HepG2 (cell line): ENCODE measurements around the gene KRTAP5-8. TPM values are rescaled to one million over a fixed set of nuclear protein-coding genes. Genes with fewer than 3 reads are reported as not detected.

ENCODE experiments used
- ASH2L ChIP-seq: fragments of 300-600, 200-600 bp; sonication (generic); IDR thresholded peaks from 2 replicates; pipeline ENCODE4 v1.7.0; 2017; ENCODE audit warnings: low read depth, mild to moderate bottlenecking, moderate library complexity, mixed read lengths, low read length; ENCODE audit not compliant: insufficient read length
- BCL6 ChIP-seq: IDR thresholded peaks from 2 replicates; pipeline ENCODE4 v1.6.1; 2016; ENCODE audit warnings: missing genetic modification reagents, missing compliant biosample characterization
- CAMTA2 ChIP-seq: sonication (generic); formaldehyde crosslinking; IDR thresholded peaks from 2 replicates; pipeline ENCODE4 v1.4.0; 2020; ENCODE audit warnings: mild to moderate bottlenecking, missing genetic modification reagents, borderline replicate concordance
- CREB1 ChIP-seq, 2 experiments: fragments of 450-650 bp in 1 of 2; IDR thresholded peaks; 2 replicates each; pipeline ENCODE4 v1.6.1; 2016 to 2017; ENCODE audit warnings: control low read depth in 1 of 2, mild to moderate bottlenecking in 1 of 2, missing compliant biosample characterization in 1 of 2, missing genetic modification characterization in 1 of 2
- DPF2 ChIP-seq: sonication (generic); formaldehyde crosslinking; IDR thresholded peaks from 2 replicates; pipeline ENCODE4 v1.4.0; 2020; ENCODE audit warnings: mild to moderate bottlenecking, low read depth, missing genetic modification reagents, borderline replicate concordance
- FIP1L1 ChIP-seq: fragments of 200-400 bp; formaldehyde crosslinking; IDR thresholded peaks from 2 replicates; pipeline ENCODE4 v1.6.1; 2018; ENCODE audit warnings: low read depth, mild to moderate bottlenecking, low read length, moderate library complexity, borderline replicate concordance; ENCODE audit not compliant: insufficient read depth
- GFI1 ChIP-seq: sonication (generic); formaldehyde crosslinking; IDR thresholded peaks from 2 replicates; pipeline ENCODE4 v1.5.0; 2020; ENCODE audit warnings: missing genetic modification reagents, mild to moderate bottlenecking, borderline replicate concordance
- HES4 ChIP-seq: sonication (generic); formaldehyde crosslinking; IDR thresholded peaks from 2 replicates; pipeline ENCODE4 v1.9.0; 2021; ENCODE audit warnings: mild to moderate bottlenecking, missing genetic modification reagents, borderline replicate concordance
- HNF4A ChIP-seq: sonication (generic); formaldehyde crosslinking; IDR thresholded peaks from 2 replicates; pipeline ENCODE4 v1.4.0; 2020; ENCODE audit warnings: missing genetic modification reagents
- HNRNPK ChIP-seq: fragments of 200-400 bp; formaldehyde crosslinking; IDR thresholded peaks from 2 replicates; pipeline ENCODE4 v1.6.1; 2018; ENCODE audit warnings: low read length, low read depth, moderate library complexity, mild to moderate bottlenecking; ENCODE audit not compliant: poor library complexity, severe bottlenecking
- MBNL3 ChIP-seq: fragments of 250-450 bp; sonication (Bioruptor Pico); conservative IDR thresholded peaks from 2 replicates; pipeline ENCODE4 v1.8.0; 2022; ENCODE audit warnings: mild to moderate bottlenecking, inconsistent platforms
- MEIS1 ChIP-seq: sonication (generic); formaldehyde crosslinking; IDR thresholded peaks from 2 replicates; pipeline ENCODE4 v1.9.0; 2021; ENCODE audit warnings: mild to moderate bottlenecking, missing genetic modification reagents, moderate library complexity, borderline replicate concordance
- MTF2 ChIP-seq: sonication (generic); formaldehyde crosslinking; IDR thresholded peaks from 2 replicates; pipeline ENCODE4 v1.5.0; 2020; ENCODE audit warnings: missing genetic modification reagents, borderline replicate concordance
- NFIC ChIP-seq: IDR thresholded peaks from 2 replicates; pipeline ENCODE4 v1.6.1; 2012; ENCODE audit warnings: mild to moderate bottlenecking, low read length, inconsistent platforms
- NFKBIZ ChIP-seq: IDR thresholded peaks from 2 replicates; pipeline ENCODE4 v1.6.1; 2018; ENCODE audit warnings: missing genetic modification reagents, missing compliant biosample characterization
- NR2F6 ChIP-seq, 2 experiments: IDR thresholded peaks; 2 replicates each; pipeline ENCODE4 v1.6.1; 2016; ENCODE audit warnings: antibody characterized with exemption in 1 of 2, mild to moderate bottlenecking in 1 of 2
- SMC3 ChIP-seq: IDR thresholded peaks from 2 replicates; pipeline ENCODE4 v1.6.1; 2011; ENCODE audit warnings: low read length, improper control_type of control experiment
- SP1 ChIP-seq, 2 experiments: fragments of 450-650 bp in 1 of 2; sonication (generic) in 1 of 2; formaldehyde crosslinking in 1 of 2; IDR thresholded peaks; 2 replicates each; pipeline versions ENCODE4 v1.4.0 to v1.6.1; 2016 to 2020; ENCODE audit warnings: missing genetic modification reagents in 1 of 2
- TCF7L2 ChIP-seq: IDR thresholded peaks from 2 replicates; pipeline ENCODE4 v1.6.1; 2011; ENCODE audit warnings: mild to moderate bottlenecking, low read depth, low read length, moderate library complexity
- ZMYM2 ChIP-seq: sonication (generic); formaldehyde crosslinking; IDR thresholded peaks from 2 replicates; pipeline ENCODE4 v1.8.0; 2022; ENCODE audit warnings: mild to moderate bottlenecking, missing genetic modification reagents
- ZNF256 ChIP-seq: sonication (generic); formaldehyde crosslinking; conservative IDR thresholded peaks from 2 replicates; pipeline ENCODE4 v1.4.0; 2020; ENCODE audit warnings: missing genetic modification reagents
- ZNF326 ChIP-seq: sonication (generic); formaldehyde crosslinking; IDR thresholded peaks from 2 replicates; pipeline ENCODE4 v1.4.0; 2020; ENCODE audit warnings: missing genetic modification reagents, borderline replicate concordance
- ZNF557 ChIP-seq: sonication (generic); formaldehyde crosslinking; IDR thresholded peaks from 2 replicates; pipeline ENCODE4 v1.4.0; 2020; ENCODE audit warnings: missing genetic modification reagents
- ZNF577 ChIP-seq: sonication (generic); formaldehyde crosslinking; IDR thresholded peaks from 2 replicates; pipeline ENCODE4 v1.4.0; 2020; ENCODE audit warnings: mild to moderate bottlenecking, low read depth, missing genetic modification reagents, borderline replicate concordance
- polyA plus RNA-seq, 8 experiments: library from polyadenylated mRNA; depleted of rRNA in 3 of 8; stranded (reverse) in 7 of 8; unstranded in 1 of 8; fragments of >200 nt; fragmentation: Illumina TruSeq in 4 of 8; extraction: Trizol in 4 of 8; gene quantifications; 2 replicates each; pipeline versions ENCODE4 v1.2.1 to v1.2.3, GENCODE V29; 2011 to 2016; ENCODE audit warnings: low read depth in 4 of 8, missing spikeins in 1 of 8, mixed read lengths in 1 of 8; ENCODE audit not compliant: insufficient read depth in 1 of 8
- total RNA-seq, 5 experiments: library from RNA; depleted of rRNA; stranded (reverse); fragments of >200 nt; fragmentation: Illumina TruSeq; extraction: Trizol; gene quantifications; 2 replicates each; pipeline ENCODE4 v1.2.3, GENCODE V29; 2016; ENCODE audit warnings: low read depth in 1 of 5
- TF ChIP-seq, protein P1 (sequence below), 2 experiments: sonication (generic) in 1 of 2; formaldehyde crosslinking in 1 of 2; IDR thresholded peaks; 2 replicates each; pipeline versions ENCODE4 v1.4.0 to v1.6.1; 2018 to 2020; ENCODE audit warnings: missing genetic modification reagents in 2 of 2, borderline replicate concordance in 1 of 2, low read depth in 1 of 2, mild to moderate bottlenecking in 1 of 2, missing biosample characterization in 1 of 2
- TF ChIP-seq, protein P2 (sequence below): sonication (generic); formaldehyde crosslinking; IDR thresholded peaks from 2 replicates; pipeline ENCODE4 v1.4.0; 2020; ENCODE audit warnings: mild to moderate bottlenecking, missing genetic modification reagents
- TF ChIP-seq, protein P3 (sequence below): sonication (generic); formaldehyde crosslinking; IDR thresholded peaks from 2 replicates; pipeline ENCODE4 v1.5.1; 2020; ENCODE audit warnings: mild to moderate bottlenecking, moderate library complexity, missing genetic modification reagents

The KRTAP5-8 gene
- total and polyA plus RNA-seq, 2 of the 13 experiments (the other 11 are each of a cell fraction or from before 2014, with no cell fraction given), result 0.20 TPM; not detected in 1

DNA sequence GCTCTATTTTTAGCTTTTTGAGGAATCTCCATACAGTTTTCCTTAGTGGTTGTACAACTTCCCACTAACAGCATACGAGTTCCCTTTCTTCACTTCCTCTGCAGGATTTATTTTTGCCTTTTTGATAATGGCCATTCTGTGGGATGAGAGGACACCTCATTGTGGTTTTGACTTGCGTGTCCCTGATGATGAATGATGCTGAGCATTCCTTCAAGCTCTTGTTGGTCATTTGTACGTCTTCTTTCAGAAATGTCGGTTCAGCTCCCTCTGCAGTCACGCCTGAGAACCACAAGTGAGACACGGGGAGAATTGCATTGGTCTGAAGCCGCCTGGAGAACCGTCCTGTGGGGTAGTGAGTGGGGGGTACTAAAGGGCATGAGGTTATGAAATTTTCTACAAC, 25.6 kb downstream of the KRTAP5-8 start (continued):
- TF ChIP-seq HNRNPK (no peak), NR2F6 (IDR thresholded peaks at IDR 0.05) (no peak), NR2F6 (CRISPR knock-in tag; IDR thresholded peaks at IDR 0.05) (no peak), BCL6 (no peak), ZMYM2 (CRISPR knock-in tag) (no peak), HNF4A (CRISPR knock-in tag) (no peak), MBNL3 (CRISPR knock-in tag) (no peak), SP1 (IDR thresholded peaks at IDR 0.05) (no peak), SP1 (CRISPR knock-in tag; IDR thresholded peaks at IDR 0.05) (no peak), NFKBIZ (CRISPR knock-in tag) (no peak), NFIC (no peak), HES4 (no peak), CAMTA2 (CRISPR knock-in tag) (no peak), MEIS1 (CRISPR knock-in tag) (no peak), GFI1 (CRISPR knock-in tag) (no peak), ASH2L (no peak), DPF2 (CRISPR knock-in tag) (no peak), CREB1 (IDR thresholded peaks at IDR 0.05) (no peak), CREB1 (CRISPR knock-in tag; IDR thresholded peaks at IDR 0.05) (no peak), TCF7L2 (no peak), ZNF326 (CRISPR knock-in tag) (no peak), ZNF557 (CRISPR knock-in tag) (no peak), ZNF577 (CRISPR knock-in tag) (no peak), MTF2 (CRISPR knock-in tag) (no peak), SMC3 (peak; percentile 77), ZNF256 (CRISPR knock-in tag) (no peak), FIP1L1 (no peak)
- TF ChIP-seq, protein P1, sequence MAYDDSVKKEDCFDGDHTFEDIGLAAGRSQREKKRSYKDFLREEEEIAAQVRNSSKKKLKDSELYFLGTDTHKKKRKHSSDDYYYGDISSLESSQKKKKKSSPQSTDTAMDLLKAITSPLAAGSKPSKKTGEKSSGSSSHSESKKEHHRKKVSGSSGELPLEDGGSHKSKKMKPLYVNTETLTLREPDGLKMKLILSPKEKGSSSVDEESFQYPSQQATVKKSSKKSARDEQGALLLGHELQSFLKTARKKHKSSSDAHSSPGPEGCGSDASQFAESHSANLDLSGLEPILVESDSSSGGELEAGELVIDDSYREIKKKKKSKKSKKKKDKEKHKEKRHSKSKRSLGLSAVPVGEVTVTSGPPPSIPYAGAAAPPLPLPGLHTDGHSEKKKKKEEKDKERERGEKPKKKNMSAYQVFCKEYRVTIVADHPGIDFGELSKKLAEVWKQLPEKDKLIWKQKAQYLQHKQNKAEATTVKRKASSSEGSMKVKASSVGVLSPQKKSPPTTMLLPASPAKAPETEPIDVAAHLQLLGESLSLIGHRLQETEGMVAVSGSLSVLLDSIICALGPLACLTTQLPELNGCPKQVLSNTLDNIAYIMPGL (CRISPR knock-in tag; IDR thresholded peaks at IDR 0.05; ENCODE audit: borderline replicate concordance in 1 of 2, low read depth in 1 of 2), result 0 out of 4 replicates have a peak, but pooled peaks of 1 of the 2 experiments have one; percentile 23
- TF ChIP-seq, protein P2, sequence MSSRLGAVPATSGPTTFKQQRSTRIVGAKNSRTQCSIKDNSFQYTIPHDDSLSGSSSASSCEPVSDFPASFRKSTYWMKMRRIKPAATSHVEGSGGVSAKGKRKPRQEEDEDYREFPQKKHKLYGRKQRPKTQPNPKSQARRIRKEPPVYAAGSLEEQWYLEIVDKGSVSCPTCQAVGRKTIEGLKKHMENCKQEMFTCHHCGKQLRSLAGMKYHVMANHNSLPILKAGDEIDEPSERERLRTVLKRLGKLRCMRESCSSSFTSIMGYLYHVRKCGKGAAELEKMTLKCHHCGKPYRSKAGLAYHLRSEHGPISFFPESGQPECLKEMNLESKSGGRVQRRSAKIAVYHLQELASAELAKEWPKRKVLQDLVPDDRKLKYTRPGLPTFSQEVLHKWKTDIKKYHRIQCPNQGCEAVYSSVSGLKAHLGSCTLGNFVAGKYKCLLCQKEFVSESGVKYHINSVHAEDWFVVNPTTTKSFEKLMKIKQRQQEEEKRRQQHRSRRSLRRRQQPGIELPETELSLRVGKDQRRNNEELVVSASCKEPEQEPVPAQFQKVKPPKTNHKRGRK, result peak; percentile 93
- TF ChIP-seq, protein P3, sequence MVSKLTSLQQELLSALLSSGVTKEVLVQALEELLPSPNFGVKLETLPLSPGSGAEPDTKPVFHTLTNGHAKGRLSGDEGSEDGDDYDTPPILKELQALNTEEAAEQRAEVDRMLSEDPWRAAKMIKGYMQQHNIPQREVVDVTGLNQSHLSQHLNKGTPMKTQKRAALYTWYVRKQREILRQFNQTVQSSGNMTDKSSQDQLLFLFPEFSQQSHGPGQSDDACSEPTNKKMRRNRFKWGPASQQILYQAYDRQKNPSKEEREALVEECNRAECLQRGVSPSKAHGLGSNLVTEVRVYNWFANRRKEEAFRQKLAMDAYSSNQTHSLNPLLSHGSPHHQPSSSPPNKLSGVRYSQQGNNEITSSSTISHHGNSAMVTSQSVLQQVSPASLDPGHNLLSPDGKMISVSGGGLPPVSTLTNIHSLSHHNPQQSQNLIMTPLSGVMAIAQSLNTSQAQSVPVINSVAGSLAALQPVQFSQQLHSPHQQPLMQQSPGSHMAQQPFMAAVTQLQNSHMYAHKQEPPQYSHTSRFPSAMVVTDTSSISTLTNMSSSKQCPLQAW (CRISPR knock-in tag), result 0 out of 2 replicates have a peak, but pooled peaks have one; percentile 25
